HepG2 (cell line): ENCODE data around the gene ZNRF3. TPM values are rescaled to one million over a fixed set of nuclear protein-coding genes. Genes with fewer than 3 reads are reported as not detected.
A peak's percentile ranks its signal among the peaks of the same experiment; 100 is the strongest.

ENCODE experiments used
- GABPA ChIP-seq, 2 experiments: IDR thresholded peaks; 2 replicates each; pipeline ENCODE4 v1.6.1; 2011 to 2016; ENCODE audit warnings: low read depth in 2 of 2, low read length in 1 of 2, missing biosample characterization in 1 of 2, missing genetic modification characterization in 1 of 2
- HNF4A ChIP-seq: sonication (generic); formaldehyde crosslinking; IDR thresholded peaks from 2 replicates; pipeline ENCODE4 v1.4.0; 2020; ENCODE audit warnings: missing genetic modification reagents
- KLF12 ChIP-seq: sonication (generic); formaldehyde crosslinking; IDR thresholded peaks from 2 replicates; pipeline ENCODE4 v1.4.0; 2020; ENCODE audit warnings: missing genetic modification reagents, borderline replicate concordance
- MTA1 ChIP-seq: sonication (generic); formaldehyde crosslinking; IDR thresholded peaks from 2 replicates; pipeline ENCODE4 v1.4.0; 2020; ENCODE audit warnings: missing genetic modification reagents, mild to moderate bottlenecking, borderline replicate concordance
- MXD4 ChIP-seq: IDR thresholded peaks from 2 replicates; pipeline ENCODE4 v1.6.1; 2016; ENCODE audit warnings: mild to moderate bottlenecking, missing biosample characterization, missing genetic modification reagents
- PLSCR1 ChIP-seq: sonication (generic); formaldehyde crosslinking; IDR thresholded peaks from 2 replicates; pipeline ENCODE4 v1.5.0; 2020; ENCODE audit warnings: missing genetic modification reagents, mild to moderate bottlenecking, borderline replicate concordance
- SIX4 ChIP-seq: sonication (generic); formaldehyde crosslinking; IDR thresholded peaks from 2 replicates; pipeline ENCODE4 v1.4.0; 2020; ENCODE audit warnings: missing genetic modification reagents
- ZNF280D ChIP-seq: sonication (generic); formaldehyde crosslinking; IDR thresholded peaks from 2 replicates; pipeline ENCODE4 v1.5.1; 2020; ENCODE audit warnings: mild to moderate bottlenecking, missing genetic modification reagents
- ZNF431 ChIP-seq: sonication (generic); formaldehyde crosslinking; IDR thresholded peaks from 2 replicates; pipeline ENCODE4 v1.9.0; 2022; ENCODE audit warnings: missing genetic modification reagents, low read depth, mild to moderate bottlenecking, borderline replicate concordance
- ZXDC ChIP-seq: sonication (generic); formaldehyde crosslinking; IDR thresholded peaks from 2 replicates; pipeline ENCODE4 v1.5.0; 2020; ENCODE audit warnings: mild to moderate bottlenecking, missing genetic modification reagents
- polyA plus RNA-seq, 8 experiments: library from polyadenylated mRNA; depleted of rRNA in 3 of 8; stranded (reverse) in 7 of 8; unstranded in 1 of 8; fragments of >200 nt; fragmentation: Illumina TruSeq in 4 of 8; extraction: Trizol in 4 of 8; gene quantifications; 2 replicates each; pipeline versions ENCODE4 v1.2.1 to v1.2.3, GENCODE V29; 2011 to 2016; ENCODE audit warnings: low read depth in 4 of 8, missing spikeins in 1 of 8, mixed read lengths in 1 of 8; ENCODE audit not compliant: insufficient read depth in 1 of 8
- total RNA-seq, 5 experiments: library from RNA; depleted of rRNA; stranded (reverse); fragments of >200 nt; fragmentation: Illumina TruSeq; extraction: Trizol; gene quantifications; 2 replicates each; pipeline ENCODE4 v1.2.3, GENCODE V29; 2016; ENCODE audit warnings: low read depth in 1 of 5
- TF ChIP-seq, protein P1 (sequence below): sonication (generic); formaldehyde crosslinking; IDR thresholded peaks from 2 replicates; pipeline ENCODE4 v1.4.0; 2020; ENCODE audit warnings: missing genetic modification reagents
- TF ChIP-seq, protein P2 (sequence below): sonication (generic); formaldehyde crosslinking; IDR thresholded peaks from 2 replicates; pipeline ENCODE4 v1.9.0; 2021; ENCODE audit warnings: missing genetic modification reagents, borderline replicate concordance
- TF ChIP-seq, protein P3 (sequence below): sonication (generic); formaldehyde crosslinking; IDR thresholded peaks from 2 replicates; pipeline ENCODE4 v1.4.0; 2020; ENCODE audit warnings: missing genetic modification reagents

The ZNRF3 gene
- total and polyA plus RNA-seq, 2 of the 13 experiments (the other 11 are each of a cell fraction or from before 2014, with no cell fraction given): 20.3 to 36.7 TPM

GRCh38 chr22:29032014-29032475 is 148.7 kb downstream of the ZNRF3 start (continued):
- no peak for TF ChIP-seq ZNF431 (CRISPR knock-in tag)
- TF ChIP-seq ZXDC: no peak
- TF ChIP-seq GABPA (IDR thresholded peaks at IDR 0.05; ENCODE audit: low read depth, low read length): no peak
- no peak for TF ChIP-seq GABPA (CRISPR knock-in tag; IDR thresholded peaks at IDR 0.05; ENCODE audit: low read depth)
- TF ChIP-seq HNF4A (CRISPR knock-in tag): peak; percentile 62
- TF ChIP-seq, protein P1, sequence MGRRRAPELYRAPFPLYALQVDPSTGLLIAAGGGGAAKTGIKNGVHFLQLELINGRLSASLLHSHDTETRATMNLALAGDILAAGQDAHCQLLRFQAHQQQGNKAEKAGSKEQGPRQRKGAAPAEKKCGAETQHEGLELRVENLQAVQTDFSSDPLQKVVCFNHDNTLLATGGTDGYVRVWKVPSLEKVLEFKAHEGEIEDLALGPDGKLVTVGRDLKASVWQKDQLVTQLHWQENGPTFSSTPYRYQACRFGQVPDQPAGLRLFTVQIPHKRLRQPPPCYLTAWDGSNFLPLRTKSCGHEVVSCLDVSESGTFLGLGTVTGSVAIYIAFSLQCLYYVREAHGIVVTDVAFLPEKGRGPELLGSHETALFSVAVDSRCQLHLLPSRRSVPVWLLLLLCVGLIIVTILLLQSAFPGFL (CRISPR knock-in tag): no peak
- no peak for TF ChIP-seq MTA1 (CRISPR knock-in tag)
- TF ChIP-seq, protein P2, sequence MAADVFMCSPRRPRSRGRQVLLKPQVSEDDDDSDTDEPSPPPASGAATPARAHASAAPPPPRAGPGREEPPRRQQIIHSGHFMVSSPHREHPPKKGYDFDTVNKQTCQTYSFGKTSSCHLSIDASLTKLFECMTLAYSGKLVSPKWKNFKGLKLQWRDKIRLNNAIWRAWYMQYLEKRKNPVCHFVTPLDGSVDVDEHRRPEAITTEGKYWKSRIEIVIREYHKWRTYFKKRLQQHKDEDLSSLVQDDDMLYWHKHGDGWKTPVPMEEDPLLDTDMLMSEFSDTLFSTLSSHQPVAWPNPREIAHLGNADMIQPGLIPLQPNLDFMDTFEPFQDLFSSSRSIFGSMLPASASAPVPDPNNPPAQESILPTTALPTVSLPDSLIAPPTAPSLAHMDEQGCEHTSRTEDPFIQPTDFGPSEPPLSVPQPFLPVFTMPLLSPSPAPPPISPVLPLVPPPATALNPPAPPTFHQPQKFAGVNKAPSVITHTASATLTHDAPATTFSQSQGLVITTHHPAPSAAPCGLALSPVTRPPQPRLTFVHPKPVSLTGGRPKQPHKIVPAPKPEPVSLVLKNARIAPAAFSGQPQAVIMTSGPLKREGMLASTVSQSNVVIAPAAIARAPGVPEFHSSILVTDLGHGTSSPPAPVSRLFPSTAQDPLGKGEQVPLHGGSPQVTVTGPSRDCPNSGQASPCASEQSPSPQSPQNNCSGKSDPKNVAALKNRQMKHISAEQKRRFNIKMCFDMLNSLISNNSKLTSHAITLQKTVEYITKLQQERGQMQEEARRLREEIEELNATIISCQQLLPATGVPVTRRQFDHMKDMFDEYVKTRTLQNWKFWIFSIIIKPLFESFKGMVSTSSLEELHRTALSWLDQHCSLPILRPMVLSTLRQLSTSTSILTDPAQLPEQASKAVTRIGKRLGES (CRISPR knock-in tag): no peak
- no peak for TF ChIP-seq PLSCR1 (CRISPR knock-in tag)
- no peak for TF ChIP-seq MXD4 (CRISPR knock-in tag)
- no peak for TF ChIP-seq KLF12 (CRISPR knock-in tag)
- no peak for TF ChIP-seq SIX4 (CRISPR knock-in tag)
- TF ChIP-seq ZNF280D (CRISPR knock-in tag): no peak
- TF ChIP-seq, protein P3, sequence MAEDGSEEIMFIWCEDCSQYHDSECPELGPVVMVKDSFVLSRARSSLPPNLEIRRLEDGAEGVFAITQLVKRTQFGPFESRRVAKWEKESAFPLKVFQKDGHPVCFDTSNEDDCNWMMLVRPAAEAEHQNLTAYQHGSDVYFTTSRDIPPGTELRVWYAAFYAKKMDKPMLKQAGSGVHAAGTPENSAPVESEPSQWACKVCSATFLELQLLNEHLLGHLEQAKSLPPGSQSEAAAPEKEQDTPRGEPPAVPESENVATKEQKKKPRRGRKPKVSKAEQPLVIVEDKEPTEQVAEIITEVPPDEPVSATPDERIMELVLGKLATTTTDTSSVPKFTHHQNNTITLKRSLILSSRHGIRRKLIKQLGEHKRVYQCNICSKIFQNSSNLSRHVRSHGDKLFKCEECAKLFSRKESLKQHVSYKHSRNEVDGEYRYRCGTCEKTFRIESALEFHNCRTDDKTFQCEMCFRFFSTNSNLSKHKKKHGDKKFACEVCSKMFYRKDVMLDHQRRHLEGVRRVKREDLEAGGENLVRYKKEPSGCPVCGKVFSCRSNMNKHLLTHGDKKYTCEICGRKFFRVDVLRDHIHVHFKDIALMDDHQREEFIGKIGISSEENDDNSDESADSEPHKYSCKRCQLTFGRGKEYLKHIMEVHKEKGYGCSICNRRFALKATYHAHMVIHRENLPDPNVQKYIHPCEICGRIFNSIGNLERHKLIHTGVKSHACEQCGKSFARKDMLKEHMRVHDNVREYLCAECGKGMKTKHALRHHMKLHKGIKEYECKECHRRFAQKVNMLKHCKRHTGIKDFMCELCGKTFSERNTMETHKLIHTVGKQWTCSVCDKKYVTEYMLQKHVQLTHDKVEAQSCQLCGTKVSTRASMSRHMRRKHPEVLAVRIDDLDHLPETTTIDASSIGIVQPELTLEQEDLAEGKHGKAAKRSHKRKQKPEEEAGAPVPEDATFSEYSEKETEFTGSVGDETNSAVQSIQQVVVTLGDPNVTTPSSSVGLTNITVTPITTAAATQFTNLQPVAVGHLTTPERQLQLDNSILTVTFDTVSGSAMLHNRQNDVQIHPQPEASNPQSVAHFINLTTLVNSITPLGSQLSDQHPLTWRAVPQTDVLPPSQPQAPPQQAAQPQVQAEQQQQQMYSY: peak; percentile 84; the same call in 1 of the 2 replicates
